ENCODE data around the gene MBNL1.

Gene MBNL1

DNA sequence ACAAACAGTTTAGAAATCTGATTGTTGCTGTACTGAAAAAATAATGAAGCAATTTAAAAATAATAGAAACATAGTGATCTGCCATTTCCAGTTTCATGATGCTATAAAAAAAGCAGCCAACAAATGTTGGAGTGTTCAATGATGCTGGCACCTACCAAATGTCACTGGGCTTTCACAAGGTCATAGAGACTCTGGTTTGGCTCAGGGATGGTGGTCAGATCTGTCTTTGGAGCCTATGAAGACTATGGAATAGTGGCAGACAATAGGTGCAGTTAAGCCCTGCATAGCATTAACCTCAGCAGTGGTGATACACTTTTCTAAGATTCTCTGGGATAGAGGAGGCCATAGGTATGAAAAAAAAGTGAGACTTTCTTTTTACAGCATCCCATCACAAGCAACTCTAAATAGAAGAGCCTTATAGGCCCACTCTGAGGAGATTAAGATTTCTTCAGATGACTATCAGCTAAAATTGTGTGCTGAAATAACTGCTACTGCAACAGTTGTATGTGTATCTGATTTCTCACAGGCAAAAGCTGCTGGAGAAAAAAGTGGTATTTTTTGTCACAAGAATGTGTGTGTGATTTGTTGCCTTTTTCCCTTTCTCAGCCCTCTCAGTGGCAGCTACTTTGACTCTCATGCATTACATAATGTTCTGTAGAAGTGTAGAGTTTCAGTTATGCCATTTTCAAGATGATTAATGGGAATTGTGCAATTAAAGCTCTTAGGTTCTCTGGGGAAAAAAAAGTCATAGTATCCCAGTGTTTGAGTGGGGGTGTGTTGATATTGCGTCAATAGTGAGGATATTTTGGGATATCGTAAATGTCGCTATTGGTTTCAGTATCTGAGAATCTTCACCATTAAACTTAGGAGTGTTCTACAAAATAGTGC is 137.4 kb downstream of the MBNL1 start:
- peaks cover 61% of the 10 kb centered on the region for H4K20me1 ChIP-seq (ENCODE audit: insufficient read depth, low read length)
- DNase-seq (no peak), ATAC-seq (ENCODE audit: insufficient read depth, low read depth) (no peak)
- TF ChIP-seq, protein P1, sequence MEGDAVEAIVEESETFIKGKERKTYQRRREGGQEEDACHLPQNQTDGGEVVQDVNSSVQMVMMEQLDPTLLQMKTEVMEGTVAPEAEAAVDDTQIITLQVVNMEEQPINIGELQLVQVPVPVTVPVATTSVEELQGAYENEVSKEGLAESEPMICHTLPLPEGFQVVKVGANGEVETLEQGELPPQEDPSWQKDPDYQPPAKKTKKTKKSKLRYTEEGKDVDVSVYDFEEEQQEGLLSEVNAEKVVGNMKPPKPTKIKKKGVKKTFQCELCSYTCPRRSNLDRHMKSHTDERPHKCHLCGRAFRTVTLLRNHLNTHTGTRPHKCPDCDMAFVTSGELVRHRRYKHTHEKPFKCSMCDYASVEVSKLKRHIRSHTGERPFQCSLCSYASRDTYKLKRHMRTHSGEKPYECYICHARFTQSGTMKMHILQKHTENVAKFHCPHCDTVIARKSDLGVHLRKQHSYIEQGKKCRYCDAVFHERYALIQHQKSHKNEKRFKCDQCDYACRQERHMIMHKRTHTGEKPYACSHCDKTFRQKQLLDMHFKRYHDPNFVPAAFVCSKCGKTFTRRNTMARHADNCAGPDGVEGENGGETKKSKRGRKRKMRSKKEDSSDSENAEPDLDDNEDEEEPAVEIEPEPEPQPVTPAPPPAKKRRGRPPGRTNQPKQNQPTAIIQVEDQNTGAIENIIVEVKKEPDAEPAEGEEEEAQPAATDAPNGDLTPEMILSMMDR (IDR thresholded peaks at IDR 0.05; ENCODE audit: borderline replicate concordance, extremely low read depth, low read length, poor library complexity, severe bottlenecking) = no peak
- TF ChIP-seq EZH2 (IDR thresholded peaks at IDR 0.05; ENCODE audit: borderline replicate concordance, low read depth, low read length, severe bottlenecking) = no peak
- H3K27me3 ChIP-seq (ENCODE audit: insufficient read depth, low read length, poor library complexity) = no peaks in the 10 kb centered on the region
- peaks cover 5% of the 10 kb centered on the region; the same call in 1 of the 2 replicates for H3K36me3 ChIP-seq (ENCODE audit: insufficient read depth, low read length)
- H3K4me2 ChIP-seq (ENCODE audit: insufficient read depth, low read length) = no peak overlapping the region
- H3K4me3 ChIP-seq (ENCODE audit: low read depth in 1 of 2, low read length in 2 of 2) = no peak overlapping the region
- H3K27ac ChIP-seq (ENCODE audit: low read length) = no peak overlapping the region
- no peaks in the 10 kb centered on the region for H3K9me3 ChIP-seq (ENCODE audit: insufficient read depth, low read length, severe bottlenecking)
- H2AFZ ChIP-seq (ENCODE audit: low read depth, low read length) = no peak overlapping the region
- H3K79me2 ChIP-seq (ENCODE audit: insufficient read depth, low read length) = peaks cover 100% of the 10 kb centered on the region
- H3K9ac ChIP-seq (ENCODE audit: low read depth, low read length) = no peak overlapping the region
- no peaks in the 10 kb centered on the region for H3K4me1 ChIP-seq (ENCODE audit: insufficient read depth, low read length)

DNA sequence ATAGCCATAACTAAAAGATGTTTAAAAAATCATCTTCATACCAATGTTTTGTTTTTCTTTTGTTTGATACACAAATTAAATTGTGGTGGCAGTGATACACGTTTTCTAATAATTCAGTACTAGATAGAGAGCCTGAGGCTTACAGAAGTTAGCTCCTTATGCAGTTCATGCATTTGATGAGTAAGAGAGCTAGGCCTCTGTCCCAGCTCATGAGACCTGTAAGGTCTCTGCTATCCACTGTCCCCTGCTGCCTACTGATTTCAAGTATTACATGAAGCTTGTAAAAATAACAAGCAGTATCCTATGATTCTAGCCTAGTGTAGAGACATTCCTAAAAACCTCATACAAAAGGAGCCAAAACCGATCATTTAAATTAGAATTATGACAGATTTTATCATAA is 144.5 kb downstream of the MBNL1 start:
- no peak for DNase-seq
- Histone ChIP-seq H3K27me3 (ENCODE audit: insufficient read depth, low read length, poor library complexity) (no peaks in the 10 kb centered on the region), H2AFZ (ENCODE audit: low read depth, low read length) (no peak overlapping the region), H3K9me3 (ENCODE audit: insufficient read depth, low read length, severe bottlenecking) (no peaks in the 10 kb centered on the region), H3K4me2 (ENCODE audit: insufficient read depth, low read length) (no peak overlapping the region), H4K20me1 (ENCODE audit: insufficient read depth, low read length) (peaks cover 40% of the 10 kb centered on the region), H3K27ac (ENCODE audit: low read length) (no peak overlapping the region), H3K79me2 (ENCODE audit: insufficient read depth, low read length) (peaks cover 100% of the 10 kb centered on the region), H3K36me3 (ENCODE audit: insufficient read depth, low read length) (peaks cover 50% of the 10 kb centered on the region), H3K9ac (ENCODE audit: low read depth, low read length) (no peak overlapping the region), H3K4me3 (ENCODE audit: low read depth in 1 of 2, low read length in 2 of 2) (no peak overlapping the region), H3K4me1 (ENCODE audit: insufficient read depth, low read length) (no peaks in the 10 kb centered on the region)
- ATAC-seq (ENCODE audit: insufficient read depth, low read depth) = no peak
- no peak for TF ChIP-seq EZH2 (IDR thresholded peaks at IDR 0.05; ENCODE audit: borderline replicate concordance, low read depth, low read length, severe bottlenecking)
- TF ChIP-seq, protein P1 (IDR thresholded peaks at IDR 0.05; ENCODE audit: borderline replicate concordance, extremely low read depth, low read length, poor library complexity, severe bottlenecking) = no peak

DNA sequence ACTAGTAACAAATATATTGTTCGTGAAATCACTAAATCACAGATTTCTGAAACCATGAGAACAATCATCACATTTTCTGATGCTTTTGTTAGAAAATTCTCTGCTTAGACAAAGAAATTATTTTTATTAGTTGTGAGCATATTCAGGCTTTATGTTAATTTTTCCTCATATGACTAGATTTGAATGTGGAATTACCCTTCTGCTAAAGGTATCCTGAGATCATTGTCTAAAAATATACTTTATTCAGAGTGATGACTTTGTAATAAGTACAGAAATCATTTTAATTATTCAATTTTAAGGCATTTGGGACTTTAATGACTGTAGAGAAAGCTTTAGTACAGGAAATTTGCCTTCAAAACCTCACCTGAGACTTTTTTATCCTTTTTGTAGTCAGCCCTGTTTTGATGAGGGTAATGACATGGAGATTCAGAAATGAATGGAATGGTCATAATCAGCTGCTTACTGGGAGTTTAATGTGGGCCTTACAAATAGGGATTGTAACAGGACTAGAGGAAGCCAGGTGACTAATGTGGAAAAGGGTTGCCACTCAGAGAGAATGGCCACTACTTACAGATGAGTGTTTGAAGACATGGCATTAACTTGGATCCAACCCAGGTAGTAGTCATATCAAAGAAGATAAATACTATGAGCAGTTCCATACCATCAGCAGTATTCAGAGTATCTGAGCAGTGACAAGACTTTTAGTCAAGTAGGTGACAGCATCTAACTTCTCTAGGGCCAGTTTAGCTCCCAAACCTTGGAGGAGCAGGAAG is 148.3 kb downstream of the MBNL1 start:
- ATAC-seq (ENCODE audit: insufficient read depth, low read depth) (no peak), DNase-seq (no peak)
- Histone ChIP-seq H3K79me2 (ENCODE audit: insufficient read depth, low read length) (peaks cover 93% of the 10 kb centered on the region), H2AFZ (ENCODE audit: low read depth, low read length) (no peak overlapping the region), H3K9me3 (ENCODE audit: insufficient read depth, low read length, severe bottlenecking) (peaks cover 5% of the 10 kb centered on the region), H3K4me3 (ENCODE audit: low read depth in 1 of 2, low read length in 2 of 2) (no peak overlapping the region), H3K4me1 (ENCODE audit: insufficient read depth, low read length) (no peaks in the 10 kb centered on the region), H4K20me1 (ENCODE audit: insufficient read depth, low read length) (peaks cover 26% of the 10 kb centered on the region), H3K36me3 (ENCODE audit: insufficient read depth, low read length) (peaks cover 81% of the 10 kb centered on the region), H3K27ac (ENCODE audit: low read length) (no peak overlapping the region), H3K27me3 (ENCODE audit: insufficient read depth, low read length, poor library complexity) (no peaks in the 10 kb centered on the region), H3K4me2 (ENCODE audit: insufficient read depth, low read length) (no peak overlapping the region), H3K9ac (ENCODE audit: low read depth, low read length) (no peak overlapping the region)
- no peak for TF ChIP-seq EZH2 (IDR thresholded peaks at IDR 0.05; ENCODE audit: borderline replicate concordance, low read depth, low read length, severe bottlenecking)
- TF ChIP-seq, protein P1 (IDR thresholded peaks at IDR 0.05; ENCODE audit: borderline replicate concordance, extremely low read depth, low read length, poor library complexity, severe bottlenecking) = no peak

Data from DND-41 (cell line).